ENCODE data around the gene FOXO1. TPM values are rescaled to one million over a fixed set of nuclear protein-coding genes. Genes with fewer than 3 reads are reported as not detected.

FOXO1 gene
- total RNA-seq, 1 experiment from 2014 or later = 10.5 TPM

DNA sequence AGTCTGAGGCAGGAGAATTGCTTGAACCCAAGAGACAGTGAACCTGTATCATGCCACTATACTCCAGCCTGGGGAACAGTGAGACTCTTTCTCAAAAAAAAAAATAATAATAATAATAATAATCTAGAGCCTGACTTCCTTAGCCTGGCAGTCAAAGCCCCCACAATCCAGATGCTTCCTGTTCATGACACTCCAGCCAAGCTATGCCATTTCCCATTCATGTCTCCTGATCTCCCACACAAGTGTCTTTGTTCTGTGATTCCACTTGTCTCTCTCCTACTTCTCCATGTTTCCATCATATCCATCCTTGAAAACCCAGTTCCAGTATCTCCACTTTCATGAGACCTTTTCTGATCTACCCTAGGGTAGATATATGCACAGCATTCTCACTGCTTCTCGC, 150.7 kb downstream of the FOXO1 start:
- H3K27me3 ChIP-seq (ENCODE audit: insufficient read depth, low read depth) = no peaks in the 10 kb centered on the region
- peaks cover 10% of the 10 kb centered on the region for H3K4me1 ChIP-seq (replicated peaks; ENCODE audit: insufficient read depth)
- no peaks in the 10 kb centered on the region for H3K79me2 ChIP-seq (ENCODE audit: low read depth)
- ChIA-PET CTCF (no interaction called here), POLR2A (ENCODE audit: unreplicated experiment) (no interaction called here)
- intact Hi-C loops (cut with micrococcal nuclease; ENCODE audit: unreplicated experiment) = no loop called here
- H3K9me2 ChIP-seq (ENCODE audit: insufficient read depth) = no peaks in the 10 kb centered on the region
- no TSS peak for BruUV-seq (replicated peaks)
- H3K36me3 ChIP-seq (ENCODE audit: low read depth) = no peaks in the 10 kb centered on the region
- H4K20me1 ChIP-seq (ENCODE audit: insufficient read depth) = no peaks in the 10 kb centered on the region
- H2AFZ ChIP-seq = no peak overlapping the region
- H3K4me2 ChIP-seq = no peak overlapping the region
- no peak overlapping the region for H3K27ac ChIP-seq
- H3F3A ChIP-seq (ENCODE audit: insufficient read depth, low read depth) = no peaks in the 10 kb centered on the region
- H3K4me3 ChIP-seq = no peak overlapping the region
- no peaks in the 10 kb centered on the region for H3K9me3 ChIP-seq (ENCODE audit: insufficient read depth, low read depth)
- no peak for DNase-seq
- TF ChIP-seq EZH2 (IDR thresholded peaks at IDR 0.05; ENCODE audit: low read depth) = no peak
- TF ChIP-seq, protein P1, sequence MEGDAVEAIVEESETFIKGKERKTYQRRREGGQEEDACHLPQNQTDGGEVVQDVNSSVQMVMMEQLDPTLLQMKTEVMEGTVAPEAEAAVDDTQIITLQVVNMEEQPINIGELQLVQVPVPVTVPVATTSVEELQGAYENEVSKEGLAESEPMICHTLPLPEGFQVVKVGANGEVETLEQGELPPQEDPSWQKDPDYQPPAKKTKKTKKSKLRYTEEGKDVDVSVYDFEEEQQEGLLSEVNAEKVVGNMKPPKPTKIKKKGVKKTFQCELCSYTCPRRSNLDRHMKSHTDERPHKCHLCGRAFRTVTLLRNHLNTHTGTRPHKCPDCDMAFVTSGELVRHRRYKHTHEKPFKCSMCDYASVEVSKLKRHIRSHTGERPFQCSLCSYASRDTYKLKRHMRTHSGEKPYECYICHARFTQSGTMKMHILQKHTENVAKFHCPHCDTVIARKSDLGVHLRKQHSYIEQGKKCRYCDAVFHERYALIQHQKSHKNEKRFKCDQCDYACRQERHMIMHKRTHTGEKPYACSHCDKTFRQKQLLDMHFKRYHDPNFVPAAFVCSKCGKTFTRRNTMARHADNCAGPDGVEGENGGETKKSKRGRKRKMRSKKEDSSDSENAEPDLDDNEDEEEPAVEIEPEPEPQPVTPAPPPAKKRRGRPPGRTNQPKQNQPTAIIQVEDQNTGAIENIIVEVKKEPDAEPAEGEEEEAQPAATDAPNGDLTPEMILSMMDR (conservative IDR thresholded peaks at IDR 0.05) = no peak

DNA sequence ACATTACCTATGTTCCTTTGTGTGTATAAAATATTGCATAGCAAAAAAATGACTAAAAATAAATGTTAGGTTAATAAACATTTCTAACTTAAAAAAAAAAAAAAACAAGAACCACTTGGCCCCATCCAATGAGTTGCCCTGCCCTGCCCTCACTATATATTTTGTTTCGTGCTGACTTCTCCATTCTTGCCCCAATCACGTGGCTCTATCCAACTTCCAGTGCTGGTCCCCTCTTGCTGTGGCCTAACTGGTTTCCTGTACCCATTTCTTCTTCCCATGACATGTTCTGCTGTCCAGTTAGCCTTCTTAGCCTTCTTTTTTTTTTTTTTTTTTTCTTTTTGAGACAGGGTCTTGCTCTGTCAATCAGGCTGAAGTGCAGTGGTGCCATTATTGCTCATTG, 151.6 kb downstream of the FOXO1 start:
- H3F3A ChIP-seq (ENCODE audit: insufficient read depth, low read depth) = no peaks in the 10 kb centered on the region
- ChIA-PET CTCF (no interaction called here), POLR2A (ENCODE audit: unreplicated experiment) (no interaction called here)
- H3K79me2 ChIP-seq (ENCODE audit: low read depth) = no peaks in the 10 kb centered on the region
- no peak overlapping the region for H2AFZ ChIP-seq
- no peaks in the 10 kb centered on the region for H3K36me3 ChIP-seq (ENCODE audit: low read depth)
- no peaks in the 10 kb centered on the region for H3K9me2 ChIP-seq (ENCODE audit: insufficient read depth)
- no peak overlapping the region for H3K4me3 ChIP-seq
- H3K4me2 ChIP-seq = no peak overlapping the region
- no peak overlapping the region for H3K27ac ChIP-seq
- H3K4me1 ChIP-seq (replicated peaks; ENCODE audit: insufficient read depth) = peaks cover 10% of the 10 kb centered on the region
- no peaks in the 10 kb centered on the region for H3K9me3 ChIP-seq (ENCODE audit: insufficient read depth, low read depth)
- no peaks in the 10 kb centered on the region for H3K27me3 ChIP-seq (ENCODE audit: insufficient read depth, low read depth)
- H4K20me1 ChIP-seq (ENCODE audit: insufficient read depth) = no peaks in the 10 kb centered on the region
- DNase-seq = no peak
- TF ChIP-seq, protein P1 (conservative IDR thresholded peaks at IDR 0.05) = no peak
- no peak for TF ChIP-seq EZH2 (IDR thresholded peaks at IDR 0.05; ENCODE audit: low read depth)
- no TSS peak for BruUV-seq (replicated peaks)
- intact Hi-C loops (cut with micrococcal nuclease; ENCODE audit: unreplicated experiment) = no loop called here

DNA sequence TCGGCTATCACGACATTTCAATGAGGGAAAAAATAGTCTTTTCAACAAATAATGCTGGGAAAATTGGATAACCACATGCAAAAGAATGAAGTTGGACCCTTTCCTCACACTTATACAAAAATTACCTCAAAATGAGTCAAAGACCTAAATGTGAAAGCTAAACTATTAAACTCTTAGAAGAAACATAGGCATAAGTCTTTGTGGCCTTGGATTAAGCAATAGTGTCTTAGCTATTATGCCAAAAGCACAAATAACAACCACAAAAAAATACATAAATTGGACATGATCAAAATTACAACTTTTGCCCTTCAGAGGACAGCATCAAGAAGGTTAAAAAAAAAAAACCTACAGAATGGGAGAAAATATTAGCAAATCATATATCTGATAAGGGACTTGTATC, 156.6 kb downstream of the FOXO1 start:
- Histone ChIP-seq H2AFZ (no peak overlapping the region), H3K4me2 (no peak overlapping the region), H3K4me3 (no peak overlapping the region), H3K9me3 (ENCODE audit: insufficient read depth, low read depth) (no peaks in the 10 kb centered on the region), H4K20me1 (ENCODE audit: insufficient read depth) (no peaks in the 10 kb centered on the region), H3K79me2 (ENCODE audit: low read depth) (no peaks in the 10 kb centered on the region), H3K9me2 (ENCODE audit: insufficient read depth) (no peaks in the 10 kb centered on the region), H3K4me1 (replicated peaks; ENCODE audit: insufficient read depth) (no peaks in the 10 kb centered on the region), H3K36me3 (ENCODE audit: low read depth) (no peaks in the 10 kb centered on the region), H3F3A (ENCODE audit: insufficient read depth, low read depth) (no peaks in the 10 kb centered on the region), H3K27ac (no peak overlapping the region), H3K27me3 (ENCODE audit: insufficient read depth, low read depth) (no peaks in the 10 kb centered on the region)
- intact Hi-C loops (cut with micrococcal nuclease; ENCODE audit: unreplicated experiment) = no loop called here
- TF ChIP-seq EZH2 (IDR thresholded peaks at IDR 0.05; ENCODE audit: low read depth) = no peak
- TF ChIP-seq, protein P1 (conservative IDR thresholded peaks at IDR 0.05) = no peak
- no peak for DNase-seq
- BruUV-seq (replicated peaks) = no TSS peak
- POLR2A ChIA-PET (ENCODE audit: unreplicated experiment) = no interaction called here
- CTCF ChIA-PET = no interaction called here
